Adrenal gland (tissue), 12 donors: ENCODE data around the gene MGAT1. TPM values are rescaled to one million over a fixed set of nuclear protein-coding genes. Genes with fewer than 3 reads are reported as not detected.

Experiments
- DNase-seq, 7 donors: peaks; one replicate each; pipeline ENCODE4 v3.0.0-alpha.2; 2019 to 2020
- H3K27ac ChIP-seq, 5 donors: fragments of 200-600 bp; sonication (generic) in 4 of 5; 1 replicate in 3 of 5; 2 replicates in 2 of 5; pipeline versions ENCODE4 v1.5.1 to v1.8.0; 2016 to 2020; ENCODE audit warnings: mild to moderate bottlenecking in 1 of 5
- H3K27me3 ChIP-seq: fragments of 200-600 bp; 2 replicates; pipeline ENCODE4 v1.8.0; 2021
- H3K36me3 ChIP-seq, 2 donors: fragments of 200-600 bp; replicated peaks in 1 of 2; 1 replicate in 1 of 2; 2 replicates in 1 of 2; pipeline versions ENCODE4 v1.5.1 to v1.8.0; 2018 to 2022
- H3K4me1 ChIP-seq, 2 donors: fragments of 200-600 bp; replicated peaks in 1 of 2; 1 replicate in 1 of 2; 2 replicates in 1 of 2; pipeline versions ENCODE4 v1.5.1 to v1.8.0; 2018 to 2021
- H3K4me3 ChIP-seq, 4 donors: fragments of 200-600 bp; sonication (generic) in 3 of 4; one replicate each; pipeline ENCODE4 v1.5.1; 2016 to 2018
- H3K9me3 ChIP-seq, 3 donors: fragments of 200-600 bp; sonication (generic) in 1 of 3; replicated peaks in 1 of 3; 1 replicate in 2 of 3; 2 replicates in 1 of 3; pipeline versions ENCODE4 v1.5.1 to v1.8.0; 2016 to 2021
- POLR2A ChIP-seq, 2 donors: fragments of 450-650 bp; IDR thresholded peaks; one replicate each; pipeline ENCODE4 v1.6.1; 2017; ENCODE audit warnings: antibody characterized with exemption in 2 of 2, mild to moderate bottlenecking in 2 of 2, moderate library complexity in 1 of 2
- WGBS, 4 donors: extraction: QIAGEN DNeasy Blood & Tissue Kit in 2 of 4; methylation state at CpG; one replicate each; pipeline versions ENCODE4 v1.1.5 to v1.1.7; 2013 to 2017; 5-methylcytosine and 5-hydroxymethylcytosine counted together
- intact Hi-C, 2 donors: fragments of 100-400 bp; cut with DNase I; formaldehyde crosslinking; loops; one replicate each; pipeline versions ENCODE4 v1.14.1 to v1.15.0; 2022 to 2023
- polyA plus RNA-seq, 3 donors: library from polyadenylated mRNA; stranded (reverse); fragments of 200-250 nt in 2 of 3; fragments of 350-450 nt in 1 of 3; fragmentation: Illumina TruSeq in 1 of 3; extraction: RNeasy Lipid Tissue Mini Kit (QIAGEN cat#74804) in 1 of 3; gene quantifications; one replicate each; pipeline ENCODE4 v1.2.3, GENCODE V29; 2013 to 2014
- total RNA-seq, 9 donors: library from RNA; depleted of rRNA in 4 of 9; stranded (reverse); fragments of >200 nt in 4 of 9; fragments of 120-200 nt in 1 of 9; fragmentation: NEBNext Ultra II Directional in 1 of 9; extraction: Animal tissue kit (Norgen Biotek cat#: 25700) in 1 of 9; gene quantifications; one replicate each; pipeline versions ENCODE4 v1.1.0 to v1.2.4, GENCODE V29; 2013 to 2023
- TF ChIP-seq, protein P1 (sequence below), 6 experiments: fragments of 450-650 bp in 4 of 6; fragments of 200-600 bp in 2 of 6; sonication (generic) in 1 of 6; IDR thresholded peaks; 1 replicate in 5 of 6; 2 replicates in 1 of 6; pipeline versions ENCODE4 v1.5.1 to v1.8.0; 2016 to 2021; ENCODE audit warnings: antibody characterized with exemption in 6 of 6, mild to moderate bottlenecking in 2 of 6, moderate library complexity in 1 of 6
- donor health status: healthy with polysubstance abuse.
- donor health status: Bipolar disorder and iron deficiency.
- donor health status: DM: yes; HTN: yes; CAD: no.
- donor health status: DM: no; HTN: no; CAD: no.
- donor health status: DM: no; HTN: no; CAD: no.
- donor health status: DM: yes; HTN: yes; CAD: no.

MGAT1 gene
- total and polyA plus RNA-seq, 12 donors, result 46.8 to 224 (median 140) TPM

DNA sequence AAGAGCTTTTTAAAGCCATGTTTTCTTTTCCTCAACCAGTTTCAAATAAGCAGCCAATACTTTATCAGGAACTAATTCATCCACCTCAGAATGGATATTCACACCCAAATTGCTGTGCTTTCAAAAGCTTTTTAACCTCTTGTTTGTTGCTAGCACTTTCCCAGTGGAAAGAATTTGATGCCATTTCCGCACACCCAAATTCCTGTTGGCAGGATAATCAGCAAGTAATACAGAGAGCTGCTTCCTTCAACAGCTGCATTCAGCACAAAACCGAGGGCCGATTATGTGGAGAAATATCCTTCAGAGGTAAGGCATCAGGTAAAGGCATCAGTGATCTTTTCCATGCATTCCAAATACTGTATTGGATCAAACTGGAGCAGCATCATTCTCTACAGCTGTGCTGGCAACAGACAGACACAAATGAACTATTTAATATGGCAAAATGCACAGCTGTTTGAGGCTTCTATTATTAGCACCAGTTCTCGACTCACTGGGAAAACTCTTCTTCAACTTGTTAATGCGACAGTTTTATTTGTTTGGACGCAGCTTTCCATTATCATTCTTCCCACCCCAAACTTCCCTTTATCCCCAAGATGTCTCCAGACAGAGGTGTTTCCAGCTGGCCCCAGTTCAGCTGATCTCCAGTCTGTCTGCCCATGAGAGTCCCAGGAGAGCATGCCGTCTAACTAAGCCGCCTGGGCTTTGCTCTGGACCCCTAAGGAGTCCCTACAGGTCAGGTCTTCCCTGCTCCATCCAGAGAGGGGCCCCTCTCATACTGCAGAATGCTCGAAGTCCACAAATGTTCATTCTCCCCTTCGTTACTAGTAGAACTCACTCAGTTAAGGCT is 22.2 kb upstream of the MGAT1 start:
- intact Hi-C loops, result no loop called here
- Histone ChIP-seq H3K4me1 (peaks cover 39 to 51% of the 10 kb centered on the region in 2 donors), H3K4me3 (no peak overlapping the region), H3K9me3 (no peaks in the 10 kb centered on the region), H3K27me3 (no peaks in the 10 kb centered on the region), H3K27ac (peak overlapping the region in 3 of 5 donors; percentile 38 to 70 (median 65)), H3K36me3 (no peaks in the 10 kb centered on the region)
- peak in 3 of 7 donors; percentile 16 to 23 (median 19) for DNase-seq
- WGBS, 4 donors, result 63 to 78% (median 69%) methylated on average over 10 of the region's 10 CpGs
- no peak for TF ChIP-seq POLR2A (IDR thresholded peaks at IDR 0.05)
- TF ChIP-seq, protein P1, sequence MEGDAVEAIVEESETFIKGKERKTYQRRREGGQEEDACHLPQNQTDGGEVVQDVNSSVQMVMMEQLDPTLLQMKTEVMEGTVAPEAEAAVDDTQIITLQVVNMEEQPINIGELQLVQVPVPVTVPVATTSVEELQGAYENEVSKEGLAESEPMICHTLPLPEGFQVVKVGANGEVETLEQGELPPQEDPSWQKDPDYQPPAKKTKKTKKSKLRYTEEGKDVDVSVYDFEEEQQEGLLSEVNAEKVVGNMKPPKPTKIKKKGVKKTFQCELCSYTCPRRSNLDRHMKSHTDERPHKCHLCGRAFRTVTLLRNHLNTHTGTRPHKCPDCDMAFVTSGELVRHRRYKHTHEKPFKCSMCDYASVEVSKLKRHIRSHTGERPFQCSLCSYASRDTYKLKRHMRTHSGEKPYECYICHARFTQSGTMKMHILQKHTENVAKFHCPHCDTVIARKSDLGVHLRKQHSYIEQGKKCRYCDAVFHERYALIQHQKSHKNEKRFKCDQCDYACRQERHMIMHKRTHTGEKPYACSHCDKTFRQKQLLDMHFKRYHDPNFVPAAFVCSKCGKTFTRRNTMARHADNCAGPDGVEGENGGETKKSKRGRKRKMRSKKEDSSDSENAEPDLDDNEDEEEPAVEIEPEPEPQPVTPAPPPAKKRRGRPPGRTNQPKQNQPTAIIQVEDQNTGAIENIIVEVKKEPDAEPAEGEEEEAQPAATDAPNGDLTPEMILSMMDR (IDR thresholded peaks at IDR 0.05), result no peak

DNA sequence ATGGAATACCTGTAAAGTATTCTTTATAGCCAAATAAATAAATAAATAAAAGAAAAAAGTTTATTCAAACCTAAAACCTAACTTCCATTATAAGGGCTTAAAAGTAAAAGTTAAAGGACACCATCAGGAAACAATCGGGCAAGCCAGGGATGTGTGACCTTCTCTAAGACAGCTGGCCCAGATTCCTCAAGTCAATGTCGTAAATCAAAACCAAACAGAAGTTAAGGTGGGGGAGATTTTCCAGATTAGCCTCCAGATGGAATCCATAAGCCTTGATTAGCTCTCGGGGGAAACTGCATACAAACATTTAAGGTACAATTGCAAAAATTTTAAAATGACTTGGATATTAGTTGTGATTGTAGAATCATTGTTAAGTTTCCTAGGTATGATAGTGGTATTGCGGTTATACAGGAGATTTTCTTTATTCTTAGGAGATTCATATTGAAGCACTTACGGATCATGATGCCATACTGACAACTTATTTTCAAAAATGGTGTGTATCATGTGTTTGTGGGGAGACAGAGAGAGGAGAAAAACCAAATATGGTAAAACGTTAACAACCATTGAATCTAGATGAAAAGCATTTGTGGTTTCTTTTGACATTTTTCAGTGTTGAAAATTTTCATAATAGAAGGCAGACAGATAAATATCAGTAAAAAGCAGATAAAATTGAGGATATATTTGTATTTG is 21.5 kb upstream of the MGAT1 start:
- Histone ChIP-seq H3K27me3 (no peaks in the 10 kb centered on the region), H3K4me1 (peaks cover 35 to 52% of the 10 kb centered on the region in 2 donors), H3K9me3 (no peaks in the 10 kb centered on the region), H3K27ac (peak overlapping the region in 2 of 5 donors; percentile 65 to 70), H3K36me3 (no peaks in the 10 kb centered on the region), H3K4me3 (no peak overlapping the region)
- no peak for DNase-seq
- 39 to 45% (median 42%) methylated on average over 6 of the region's 6 CpGs for WGBS, 4 donors
- TF ChIP-seq POLR2A (IDR thresholded peaks at IDR 0.05), result no peak
- TF ChIP-seq, protein P1 (IDR thresholded peaks at IDR 0.05), result no peak
- intact Hi-C loops, result no loop called here

DNA sequence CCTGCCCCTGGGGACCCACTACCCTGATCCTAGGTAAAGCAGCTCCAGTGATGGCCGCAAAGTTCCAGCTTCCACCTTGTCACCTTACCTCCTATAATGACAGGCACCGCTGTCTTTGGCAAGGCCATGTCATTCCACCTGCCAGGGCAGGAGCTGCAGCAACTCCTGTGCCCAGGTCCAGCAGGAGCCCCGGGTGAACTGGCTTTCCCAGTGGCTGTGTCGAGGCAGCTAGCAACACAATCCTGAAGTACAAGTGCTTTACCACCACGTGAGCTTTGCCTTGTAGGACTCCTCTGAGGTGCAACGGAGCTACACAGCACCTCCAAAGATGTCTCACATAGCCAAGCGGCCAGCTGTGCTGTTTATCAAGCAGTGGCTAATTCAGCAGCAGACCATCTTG is 20.7 kb upstream of the MGAT1 start:
- WGBS, 4 donors, result 73 to 88% (median 75%) methylated on average over 4 to 7 of the region's 7 CpGs
- peak in 2 of 7 donors; percentile 15 to 19 for DNase-seq
- Histone ChIP-seq H3K4me1 (peaks cover 38 to 59% of the 10 kb centered on the region in 2 donors), H3K9me3 (no peaks in the 10 kb centered on the region), H3K27me3 (no peaks in the 10 kb centered on the region), H3K27ac (peak overlapping the region in 1 of 5 donors; percentile 20), H3K36me3 (no peaks in the 10 kb centered on the region), H3K4me3 (no peak overlapping the region)
- no peak for TF ChIP-seq POLR2A (IDR thresholded peaks at IDR 0.05)
- TF ChIP-seq, protein P1 (IDR thresholded peaks at IDR 0.05), result no peak
- intact Hi-C loops, result no loop called here

DNA sequence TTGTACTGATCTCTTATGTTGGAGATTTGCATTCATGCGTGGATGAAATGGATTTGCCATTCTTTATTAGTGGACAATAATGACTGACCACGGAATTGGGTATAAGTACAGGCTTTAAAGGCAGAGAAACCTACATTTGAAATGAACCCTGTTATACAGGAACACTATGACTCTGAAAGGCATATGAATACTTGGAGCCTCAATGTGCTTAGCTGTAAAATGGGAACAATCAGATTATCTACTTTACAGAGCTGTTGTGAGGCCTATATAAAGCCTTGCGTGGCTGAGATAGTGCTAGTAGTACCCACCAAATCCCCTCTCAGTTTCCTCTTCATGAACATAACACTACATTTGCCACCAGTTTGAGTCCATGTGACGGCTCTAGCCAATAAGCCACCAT is 18.9 kb upstream of the MGAT1 start:
- Histone ChIP-seq H3K9me3 (no peaks in the 10 kb centered on the region), H3K4me3 (no peak overlapping the region), H3K36me3 (no peaks in the 10 kb centered on the region), H3K4me1 (peaks cover 55 to 77% of the 10 kb centered on the region in 2 donors), H3K27me3 (no peaks in the 10 kb centered on the region), H3K27ac (peak overlapping the region in 4 of 5 donors; percentile 16 to 88 (median 58))
- peak in 1 of 7 donors; percentile 4 for DNase-seq
- TF ChIP-seq POLR2A (IDR thresholded peaks at IDR 0.05), result no peak
- TF ChIP-seq, protein P1 (IDR thresholded peaks at IDR 0.05), result no peak
- intact Hi-C loops, result no loop called here
- WGBS, 4 donors, result 74 to 95% (median 91%) methylated on average over 4 of the region's 4 CpGs
